Measurements from ENCODE around the gene ERICH3.

Gene ERICH3

DNA sequence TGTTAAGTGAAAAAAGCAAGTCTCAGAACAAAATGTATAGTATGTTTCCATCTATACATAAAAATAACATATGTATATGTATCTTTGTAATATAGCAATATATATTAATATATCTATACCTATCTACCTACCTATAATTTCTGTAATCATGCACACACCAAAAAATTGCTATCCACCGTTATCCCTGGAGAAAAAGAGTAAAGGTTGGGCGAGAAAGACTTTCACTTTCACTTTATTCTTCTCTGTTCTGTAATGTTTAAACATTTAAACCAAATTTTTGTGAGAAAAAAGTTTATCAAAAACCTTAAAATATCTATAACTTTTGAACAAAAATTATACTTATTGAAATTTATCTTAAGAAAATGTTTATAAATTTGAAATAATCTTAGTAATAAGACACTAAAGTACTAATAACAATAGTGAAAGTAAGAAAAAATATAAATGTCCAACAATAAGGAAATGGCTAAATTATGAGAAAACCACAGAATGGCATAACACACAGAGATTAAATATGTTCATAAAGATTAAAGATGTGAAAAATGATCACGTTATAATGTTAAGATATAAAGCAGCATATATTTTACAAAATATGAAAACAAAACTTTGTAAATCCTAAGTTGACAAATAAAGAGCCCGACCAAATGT, 87.2 kb downstream of the ERICH3 start:
- Histone ChIP-seq H3K9me3 (ENCODE audit: severe bottlenecking) (no peaks in the 10 kb centered on the region), H3K4me3 (ENCODE audit: low read depth, low read length) (no peak overlapping the region), H3K36me3 (no peaks in the 10 kb centered on the region), H3K27me3 (ENCODE audit: insufficient read depth, low read depth, severe bottlenecking) (no peaks in the 10 kb centered on the region), H3K27ac (no peak overlapping the region)
- DNase-seq: no peak
- no peak for TF ChIP-seq CTCF (IDR thresholded peaks at IDR 0.05; ENCODE audit: low read depth, low read length)

DNA sequence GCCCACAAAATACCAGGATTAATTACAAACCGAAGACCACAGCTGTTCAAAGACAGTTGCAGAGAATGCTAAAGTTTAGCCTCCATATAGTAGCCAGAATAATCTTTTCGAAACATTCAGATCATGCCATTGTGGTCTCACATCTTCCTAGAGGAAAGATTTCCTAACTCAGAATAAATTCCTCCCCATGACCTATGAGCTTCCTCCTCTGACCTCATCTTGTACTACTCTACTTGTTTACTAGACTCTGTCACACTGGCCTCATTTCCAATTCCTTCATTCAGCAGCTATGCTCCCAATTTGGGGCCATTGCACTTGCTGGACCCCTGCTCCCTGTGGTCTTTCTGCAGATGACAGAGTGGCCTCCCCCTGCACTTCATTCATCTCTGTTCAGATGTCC, 89.4 kb downstream of the ERICH3 start:
- H3K4me3 ChIP-seq (ENCODE audit: low read depth, low read length): no peak overlapping the region
- no peaks in the 10 kb centered on the region for H3K36me3 ChIP-seq
- H3K27me3 ChIP-seq (ENCODE audit: insufficient read depth, low read depth, severe bottlenecking): no peaks in the 10 kb centered on the region
- no peak overlapping the region for H3K27ac ChIP-seq
- no peak for DNase-seq
- TF ChIP-seq CTCF (IDR thresholded peaks at IDR 0.05; ENCODE audit: low read depth, low read length): no peak
- H3K9me3 ChIP-seq (ENCODE audit: severe bottlenecking): no peaks in the 10 kb centered on the region

- H3K9me3 ChIP-seq (ENCODE audit: severe bottlenecking): no peaks in the 10 kb centered on the region
- no peak for DNase-seq
Measured at GRCh38 chr1:74583397-74583796, 90.2 kb downstream of the ERICH3 start.

GRCh38 chr1:74579425-74579824, 94.2 kb downstream of the ERICH3 start:
- Histone ChIP-seq H3K27me3 (ENCODE audit: insufficient read depth, low read depth, severe bottlenecking) (no peaks in the 10 kb centered on the region), H3K27ac (no peak overlapping the region), H3K9me3 (ENCODE audit: severe bottlenecking) (no peaks in the 10 kb centered on the region), H3K4me3 (ENCODE audit: low read depth, low read length) (no peak overlapping the region), H3K36me3 (no peaks in the 10 kb centered on the region)
- no peak for TF ChIP-seq CTCF (IDR thresholded peaks at IDR 0.05; ENCODE audit: low read depth, low read length)
- no peak for DNase-seq

More at GRCh38 chr1:74583397-74583796, 90.2 kb downstream of the ERICH3 start:
- H3K27me3 ChIP-seq (ENCODE audit: insufficient read depth, low read depth, severe bottlenecking): no peaks in the 10 kb centered on the region
- no peak overlapping the region for H3K4me3 ChIP-seq (ENCODE audit: low read depth, low read length)
- H3K27ac ChIP-seq: no peak overlapping the region
- no peaks in the 10 kb centered on the region for H3K36me3 ChIP-seq
- no peak for TF ChIP-seq CTCF (IDR thresholded peaks at IDR 0.05; ENCODE audit: low read depth, low read length)

DNA sequence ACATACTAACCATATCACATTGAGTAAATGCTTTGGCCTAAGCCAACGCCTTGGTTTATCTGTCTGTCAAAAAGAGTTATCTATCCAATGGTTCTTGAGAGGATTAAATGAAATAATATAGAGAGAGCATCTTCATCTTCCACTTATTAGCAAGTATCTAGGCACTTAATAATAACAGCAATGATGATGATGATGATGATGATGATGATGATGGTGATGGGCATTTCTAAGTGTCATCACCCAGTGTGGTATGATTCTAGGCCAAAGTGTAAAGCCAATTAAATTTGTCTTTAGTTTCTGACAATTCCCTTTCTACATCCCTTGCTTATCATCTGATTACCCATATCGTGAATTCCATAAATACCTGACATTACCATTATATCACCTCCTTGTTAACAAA, 95.5 kb downstream of the ERICH3 start:
- Histone ChIP-seq H3K27ac (no peak overlapping the region), H3K4me3 (ENCODE audit: low read depth, low read length) (no peak overlapping the region), H3K27me3 (ENCODE audit: insufficient read depth, low read depth, severe bottlenecking) (no peaks in the 10 kb centered on the region), H3K9me3 (ENCODE audit: severe bottlenecking) (no peaks in the 10 kb centered on the region), H3K36me3 (no peaks in the 10 kb centered on the region)
- DNase-seq: no peak
- TF ChIP-seq CTCF (IDR thresholded peaks at IDR 0.05; ENCODE audit: low read depth, low read length): no peak

DNA sequence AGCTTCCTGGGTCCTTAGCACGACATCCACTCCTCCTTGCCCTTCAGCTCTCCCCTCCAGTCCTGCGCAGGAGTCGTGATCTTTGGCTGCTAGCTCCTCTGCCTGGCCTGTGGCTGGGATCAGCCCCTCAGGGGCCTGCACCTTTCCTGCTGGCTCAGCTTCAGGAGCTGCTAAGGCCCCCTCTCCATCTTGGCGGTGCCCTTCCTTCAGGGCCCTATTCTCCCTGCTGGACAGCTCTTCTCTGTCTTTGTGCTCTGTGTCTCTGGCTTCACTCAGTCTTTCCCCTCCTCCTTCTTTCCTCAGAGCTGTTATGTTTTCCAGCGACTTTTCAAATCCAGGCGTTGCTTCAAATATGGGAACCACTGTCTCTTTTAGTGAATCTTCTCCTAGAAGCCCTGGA, 101.7 kb downstream of the ERICH3 start:
- DNase-seq: no peak
- H3K27me3 ChIP-seq (ENCODE audit: insufficient read depth, low read depth, severe bottlenecking): no peaks in the 10 kb centered on the region
- H3K9me3 ChIP-seq (ENCODE audit: severe bottlenecking): no peaks in the 10 kb centered on the region
- H3K4me3 ChIP-seq (ENCODE audit: low read depth, low read length): no peak overlapping the region
- H3K27ac ChIP-seq: no peak overlapping the region
- H3K36me3 ChIP-seq: no peaks in the 10 kb centered on the region
- no peak for TF ChIP-seq CTCF (IDR thresholded peaks at IDR 0.05; ENCODE audit: low read depth, low read length)
